Inflammatory macrophage treated with lipopolysaccharide for 1 hour (primary cell): ENCODE measurements around the gene DLG4.
"Not testable (repeated sequence)": the region's sequence is repeated elsewhere in the genome, so short reads cannot be mapped to it uniquely, and the experiment has no call there.

Experiments
- DNase-seq, 2 donors: peaks; one replicate each; pipeline ENCODE4 v3.0.0-alpha.2; 2020 to 2022

Gene DLG4

DNA sequence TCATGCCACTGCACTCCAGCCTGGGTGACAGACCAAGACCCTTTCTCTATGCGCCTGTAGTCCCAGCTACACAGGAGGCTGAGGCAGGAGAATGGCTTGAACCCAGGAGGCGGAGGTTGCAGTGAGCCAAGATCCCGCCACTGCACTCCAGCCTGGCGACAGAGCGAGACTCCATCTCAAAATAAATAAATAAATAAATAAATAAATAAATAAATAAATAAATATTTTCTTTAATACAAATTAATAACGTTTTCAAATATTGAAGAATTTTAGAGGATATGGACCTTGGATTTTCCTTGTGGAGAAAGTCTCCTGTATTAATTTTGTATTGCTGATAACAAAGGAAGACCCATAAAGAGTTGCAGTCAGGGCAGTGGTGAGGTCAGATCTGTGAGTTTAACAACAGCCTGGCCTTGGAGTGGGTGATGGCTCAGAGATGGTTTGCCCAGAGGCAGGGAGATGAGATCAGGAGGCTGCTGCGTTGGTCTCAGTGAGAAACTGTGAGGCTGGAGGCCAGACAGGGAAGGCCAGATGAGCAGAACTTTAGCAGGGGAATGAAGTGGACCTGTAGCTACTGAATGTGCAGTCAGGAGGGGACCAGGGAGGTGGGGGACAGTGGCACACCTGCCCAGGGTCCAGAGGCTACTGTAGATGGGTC is 36.1 kb downstream of the DLG4 start:
- DNase-seq: no peak

DNA sequence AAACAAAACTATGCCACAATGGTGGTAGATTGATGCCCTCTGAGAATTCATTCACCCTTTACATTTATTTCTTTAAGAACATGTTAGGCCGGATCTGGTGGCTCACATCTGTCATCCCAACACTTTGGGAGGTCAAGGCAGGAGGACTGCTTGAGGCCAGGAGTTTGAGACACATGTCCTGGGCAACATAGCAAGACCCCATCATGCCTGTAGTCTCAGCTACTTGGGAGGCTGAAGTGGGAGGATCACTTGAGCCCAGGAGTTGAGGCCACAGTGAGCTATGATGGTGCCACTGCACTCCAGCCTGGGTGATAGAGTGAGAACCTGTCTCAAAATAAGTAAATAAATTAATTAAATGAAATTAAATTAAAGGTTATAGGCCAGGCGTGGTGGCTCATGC is 37.5 kb downstream of the DLG4 start:
- DNase-seq: not testable (repeated sequence)

GRCh38 chr17:7179317-7180254 is 40.0 kb downstream of the DLG4 start, which contains the start of gene ASGR1:
Gene ASGR1, minus strand, starts transcription at chr17:7179370. Its CDS starts 807 bp downstream, at chr17:7178563.
- DNase-seq: no peak

DNA sequence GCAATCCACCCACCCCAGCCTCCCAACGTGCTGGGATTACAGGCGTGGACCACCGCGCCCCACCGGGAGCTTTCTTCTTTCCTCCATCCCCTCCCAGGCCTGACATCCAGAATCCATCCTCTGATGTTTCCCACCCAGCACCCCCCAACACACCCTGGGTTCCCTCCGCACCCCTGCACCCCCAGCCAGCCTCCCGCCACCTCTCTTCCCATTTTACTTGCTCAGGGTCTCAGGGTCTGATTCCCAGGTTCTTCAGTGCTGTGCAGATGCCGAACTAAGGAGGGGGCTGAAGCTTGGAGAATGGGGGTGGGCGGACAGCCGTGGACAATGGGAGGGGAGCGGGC is 40.7 kb downstream of the DLG4 start:
- no peak for DNase-seq

- no peak for DNase-seq
These were observed 41.6 kb downstream of the DLG4 start for GRCh38 chr17:7177954-7178477.

GRCh38 chr17:7177191-7177953 is 42.3 kb downstream of the DLG4 start:
- DNase-seq: peak; percentile 52 to 81

- no peak for DNase-seq
These were observed 42.8 kb downstream of the DLG4 start for GRCh38 chr17:7176841-7177190.

GRCh38 chr17:7176107-7176840 is 43.4 kb downstream of the DLG4 start:
- no peak for DNase-seq

GRCh38 chr17:7175330-7175733 is 44.3 kb downstream of the DLG4 start:
- DNase-seq: no peak

GRCh38 chr17:7174603-7175326 is 44.9 kb downstream of the DLG4 start:
- DNase-seq: no peak

- peak; percentile 48 to 51 for DNase-seq
These were observed 45.7 kb downstream of the DLG4 start for GRCh38 chr17:7173687-7174602.

- DNase-seq: not testable (repeated sequence)
These were observed 47.0 kb downstream of the DLG4 start for GRCh38 chr17:7172522-7173191.

DNA sequence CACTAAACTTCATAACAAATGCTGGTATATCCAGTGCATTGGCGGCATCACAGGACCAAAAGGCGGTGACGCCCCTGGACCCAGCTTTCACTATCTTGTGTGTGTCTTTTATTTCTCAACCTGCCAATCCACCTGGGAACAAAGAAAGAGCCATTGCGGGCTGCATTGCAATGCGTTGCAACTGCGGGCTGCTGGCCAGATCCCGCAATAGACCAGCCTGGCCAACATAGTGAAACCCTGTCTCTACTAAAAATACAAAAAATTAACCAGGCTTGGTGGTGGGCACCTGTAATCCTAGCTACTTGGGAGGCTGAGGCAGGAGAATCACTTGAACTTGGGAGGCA is 50.1 kb downstream of the DLG4 start:
- DNase-seq: not testable (repeated sequence)

- DNase-seq: not testable (repeated sequence)
These were observed 50.6 kb downstream of the DLG4 start for GRCh38 chr17:7168841-7169564.

DNA sequence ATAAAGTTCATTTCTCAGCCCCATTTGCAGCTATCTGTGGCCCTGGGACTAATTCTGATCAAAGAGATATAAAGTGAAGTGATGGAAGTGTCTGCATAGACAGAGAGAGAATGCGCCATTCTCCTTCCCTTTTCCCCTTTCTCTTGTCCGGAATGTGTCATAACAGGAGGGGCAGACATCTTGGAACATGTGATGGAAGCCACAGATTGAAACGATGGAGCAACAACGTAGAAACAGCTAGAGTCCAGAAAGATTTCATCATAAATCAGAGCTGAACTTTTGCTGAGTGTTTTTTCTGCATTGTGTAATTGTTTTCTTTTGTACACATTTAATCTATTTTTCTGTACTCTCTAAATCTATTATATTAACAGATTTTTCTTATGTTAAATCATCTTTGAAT is 51.8 kb downstream of the DLG4 start:
- peak; percentile 92 to 93 for DNase-seq

DNA sequence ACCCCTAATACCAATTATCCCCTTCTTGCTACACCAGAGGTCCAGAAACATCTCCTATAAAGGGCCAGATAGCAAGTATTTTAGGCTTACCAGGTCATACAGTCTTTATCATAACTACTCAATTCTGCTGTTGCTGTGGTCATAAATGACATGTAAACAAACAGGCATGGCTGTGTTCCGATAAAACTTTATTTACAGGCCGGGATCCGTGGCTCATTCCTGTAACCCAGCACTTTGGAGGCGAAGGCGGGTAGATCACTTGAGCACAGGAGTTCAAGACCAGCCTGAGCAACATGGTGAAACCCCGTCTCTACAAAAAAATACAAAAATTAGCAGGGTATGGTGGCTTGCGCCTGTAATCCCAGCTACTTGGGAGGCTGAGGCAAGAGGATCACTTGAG is 52.8 kb downstream of the DLG4 start:
- DNase-seq: no peak

DNA sequence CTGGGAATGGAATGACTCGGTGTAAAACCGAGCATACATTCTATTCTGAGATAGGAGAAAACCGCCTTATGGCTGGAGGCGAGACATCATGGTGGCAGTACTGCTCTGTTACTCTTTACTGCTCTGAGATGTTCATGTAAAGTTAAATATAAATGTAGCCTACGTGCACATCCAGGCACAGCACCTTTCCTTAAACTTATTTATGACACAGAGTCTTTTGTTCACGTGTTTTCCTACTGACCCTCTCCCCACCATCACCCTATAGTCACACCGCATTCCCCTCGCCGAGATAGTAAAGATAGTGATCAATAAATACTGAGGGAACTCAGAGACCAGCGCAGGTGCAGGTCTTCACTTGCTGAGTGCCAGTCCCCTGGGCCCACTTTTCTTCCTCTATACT is 60.1 kb downstream of the DLG4 start:
- not testable (repeated sequence) for DNase-seq

- DNase-seq: not testable (repeated sequence)
These were observed 61.2 kb downstream of the DLG4 start for GRCh38 chr17:7158424-7158823.

DNA sequence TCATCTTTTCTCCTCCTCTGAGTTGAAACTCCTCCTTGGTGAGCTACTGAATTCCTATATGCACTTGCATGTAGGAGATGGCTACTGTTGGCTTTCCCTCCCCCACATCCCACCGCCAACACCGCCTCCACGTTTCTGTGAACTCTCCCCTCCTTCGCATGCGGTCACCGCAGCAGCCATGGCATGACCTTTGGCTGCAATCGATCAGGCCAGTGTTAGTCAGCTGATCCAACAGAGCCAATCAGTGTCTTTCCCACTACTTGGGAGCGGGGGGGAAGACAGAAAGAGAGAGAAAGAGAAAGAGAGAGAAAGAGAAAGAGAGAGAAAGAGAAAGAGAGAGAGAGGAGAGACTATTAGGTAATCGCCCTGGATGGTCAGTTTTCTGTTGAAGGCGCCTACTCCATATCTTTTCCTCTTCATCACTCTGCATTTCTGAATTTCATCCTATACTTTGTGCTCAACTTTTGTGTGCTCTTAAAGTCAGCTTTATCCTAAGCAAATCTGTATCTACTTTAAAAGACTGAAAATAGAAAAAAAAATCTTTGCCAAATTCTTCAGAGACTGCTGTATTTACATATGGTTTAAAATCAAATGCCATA is 63.2 kb downstream of the DLG4 start:
- no peak for DNase-seq
